Astrocyte of the spinal cord (primary cell): ENCODE data around the gene PSG4.
"Not testable (repeated sequence)": the region's sequence is repeated elsewhere in the genome, so short reads cannot be mapped to it uniquely, and the experiment has no call there.

ENCODE experiments used
- DNase-seq: peaks from one replicate; pipeline ENCODE4 v3.0.0; 2011; ENCODE audit warnings: low read depth, low spot score
- H3K4me3 ChIP-seq: 2 replicates; pipeline ENCODE4 v1.5.1; 2011; ENCODE audit warnings: low read depth, mild to moderate bottlenecking, low read length, moderate library complexity
- CTCF ChIP-seq: IDR thresholded peaks from 2 replicates; pipeline ENCODE4 v1.5.1; 2012; ENCODE audit warnings: low read depth, mild to moderate bottlenecking, low read length, inconsistent platforms
- in situ Hi-C: cut with HindIII; loops from 2 replicates; pipeline ENCODE4 v1.10.0; 2017; ENCODE audit warnings: low sequenced_read_pairs

The PSG4 gene

GRCh38 chr19:43205471-43206105 lies at the start of gene PSG4:
PSG4 (minus strand) TSS chr19:43205638; CDS start chr19:43205536, 102 bp downstream.
- in situ Hi-C loops, DNase-seq, H3K4me3 ChIP-seq: not testable (repeated sequence)

GRCh38 chr19:43251428-43251827 lies 46.0 kb upstream of the PSG4 start:
- in situ Hi-C loops, DNase-seq, H3K4me3 ChIP-seq: not testable (repeated sequence)

GRCh38 chr19:43250296-43250695 lies 44.9 kb upstream of the PSG4 start:
- in situ Hi-C loops, H3K4me3 ChIP-seq, DNase-seq: not testable (repeated sequence)

- DNase-seq, H3K4me3 ChIP-seq, in situ Hi-C loops: not testable (repeated sequence)
Observed at GRCh38 chr19:43248635-43249002, 43.2 kb upstream of the PSG4 start.

- in situ Hi-C loops, DNase-seq: not testable (repeated sequence)
Observed at GRCh38 chr19:43247243-43247880, 41.9 kb upstream of the PSG4 start.

GRCh38 chr19:43245848-43246247 lies 40.4 kb upstream of the PSG4 start:
- H3K4me3 ChIP-seq, in situ Hi-C loops, DNase-seq: not testable (repeated sequence)

More at GRCh38 chr19:43247243-43247880, 41.9 kb upstream of the PSG4 start:
- H3K4me3 ChIP-seq = not testable (repeated sequence)

- DNase-seq, H3K4me3 ChIP-seq, in situ Hi-C loops: not testable (repeated sequence)
Observed at GRCh38 chr19:43242211-43242610, 36.8 kb upstream of the PSG4 start.

GRCh38 chr19:43238213-43238612 lies 32.8 kb upstream of the PSG4 start:
- H3K4me3 ChIP-seq, in situ Hi-C loops, DNase-seq: not testable (repeated sequence)

GRCh38 chr19:43235686-43236085 lies 30.2 kb upstream of the PSG4 start:
- H3K4me3 ChIP-seq, in situ Hi-C loops, DNase-seq: not testable (repeated sequence)

- TF ChIP-seq CTCF = peak; percentile 17
- no peak overlapping the region for H3K4me3 ChIP-seq
- in situ Hi-C loops = no loop called here
Observed at GRCh38 chr19:43229315-43229714, 23.9 kb upstream of the PSG4 start.

GRCh38 chr19:43228730-43229129 lies 23.3 kb upstream of the PSG4 start:
- in situ Hi-C loops, DNase-seq: not testable (repeated sequence)

More at GRCh38 chr19:43229315-43229714, 23.9 kb upstream of the PSG4 start:
- DNase-seq = no peak

GRCh38 chr19:43226986-43227385 lies 21.5 kb upstream of the PSG4 start:
- in situ Hi-C loops, H3K4me3 ChIP-seq, DNase-seq: not testable (repeated sequence)

More at GRCh38 chr19:43228730-43229129, 23.3 kb upstream of the PSG4 start:
- not testable (repeated sequence) for H3K4me3 ChIP-seq
